Neuronal stem cell (in vitro differentiated cells): ENCODE data around the gene CGB5. TPM values are rescaled to one million over a fixed set of nuclear protein-coding genes. Genes with fewer than 3 reads are reported as not detected.
"Not testable (repeated sequence)": the region's sequence is repeated elsewhere in the genome, so short reads cannot be mapped to it uniquely, and the experiment has no call there.

Experiments used
- DNase-seq: peaks from one replicate; pipeline ENCODE4 v3.0.0-alpha.2; 2013; ENCODE audit warnings: low spot score
- H2AFZ ChIP-seq: one replicate; pipeline ENCODE4 v1.6.1; 2013; ENCODE audit warnings: mild to moderate bottlenecking, low read length, inconsistent platforms
- H2AK5ac ChIP-seq: 2 replicates; pipeline ENCODE4 v1.6.1; 2013; ENCODE audit warnings: low read depth, mild to moderate bottlenecking, inconsistent platforms, low read length, moderate library complexity, mixed read lengths
- H2BK120ac ChIP-seq: 2 replicates; pipeline ENCODE4 v1.6.1; 2013; ENCODE audit warnings: low read depth, mild to moderate bottlenecking, inconsistent platforms, low read length, moderate library complexity, mixed read lengths
- H2BK12ac ChIP-seq: one replicate; pipeline ENCODE4 v1.6.1; 2013; ENCODE audit warnings: low read length, inconsistent platforms
- H2BK15ac ChIP-seq: 2 replicates; pipeline ENCODE4 v1.6.1; 2013; ENCODE audit warnings: mild to moderate bottlenecking, low read length, inconsistent platforms, mixed read lengths
- H2BK5ac ChIP-seq: one replicate; pipeline ENCODE4 v1.6.1; 2013; ENCODE audit warnings: inconsistent platforms, mild to moderate bottlenecking, low read length, moderate library complexity
- H3K14ac ChIP-seq: one replicate; pipeline ENCODE4 v1.6.1; 2013; ENCODE audit warnings: low read length, inconsistent platforms
- H3K18ac ChIP-seq: 2 replicates; pipeline ENCODE4 v1.6.1; 2013; ENCODE audit warnings: low read length, inconsistent platforms
- H3K23ac ChIP-seq: 2 replicates; pipeline ENCODE4 v1.6.1; 2013; ENCODE audit warnings: low read depth, mild to moderate bottlenecking, mixed read lengths, low read length, inconsistent platforms; ENCODE audit not compliant: poor library complexity
- H3K27ac ChIP-seq: replicated peaks from 3 replicates; pipeline ENCODE4 v1.5.1; 2013; ENCODE audit warnings: low read length, inconsistent platforms
- H3K27me3 ChIP-seq, 3 experiments: 2 replicates each; pipeline ENCODE4 v1.6.1; 2013; ENCODE audit warnings: low read length in 3 of 3, mild to moderate bottlenecking in 2 of 3, inconsistent platforms in 1 of 3, low read depth in 1 of 3, mixed read lengths in 1 of 3, moderate library complexity in 1 of 3; ENCODE audit not compliant: control insufficient read depth in 3 of 3, insufficient read depth in 3 of 3
- H3K36me3 ChIP-seq, 2 donors: replicated peaks in 1 of 2; 2 replicates each; pipeline ENCODE4 v1.6.1; 2013; ENCODE audit warnings: low read length in 2 of 2; ENCODE audit not compliant: control insufficient read depth in 2 of 2, insufficient read depth in 2 of 2
- H3K4ac ChIP-seq: 2 replicates; pipeline ENCODE4 v1.6.1; 2013; ENCODE audit warnings: inconsistent platforms, mild to moderate bottlenecking, low read length, moderate library complexity
- H3K4me1 ChIP-seq, 2 donors: 1 replicate in 1 of 2; 2 replicates in 1 of 2; pipeline ENCODE4 v1.6.1; 2013; ENCODE audit warnings: low read length in 2 of 2, low read depth in 1 of 2; ENCODE audit not compliant: control insufficient read depth in 2 of 2, insufficient read depth in 1 of 2
- H3K4me2 ChIP-seq: one replicate; pipeline ENCODE4 v1.6.1; 2013; ENCODE audit warnings: mild to moderate bottlenecking, low read length, inconsistent platforms; ENCODE audit not compliant: insufficient read depth, poor library complexity, severe bottlenecking
- H3K4me3 ChIP-seq, 2 donors: 2 replicates each; pipeline ENCODE4 v1.5.1; 2013; ENCODE audit warnings: low read length in 2 of 2, mild to moderate bottlenecking in 2 of 2, inconsistent platforms in 1 of 2, moderate library complexity in 1 of 2
- H3K79me1 ChIP-seq: one replicate; pipeline ENCODE4 v1.6.1; 2013; ENCODE audit warnings: low read depth, mild to moderate bottlenecking, inconsistent platforms, low read length, moderate library complexity
- H3K9ac ChIP-seq: one replicate; pipeline ENCODE4 v1.6.1; 2013; ENCODE audit warnings: mild to moderate bottlenecking, low read depth, low read length, inconsistent platforms; ENCODE audit not compliant: poor library complexity
- H3K9me3 ChIP-seq, 2 donors: replicated peaks in 1 of 2; 2 replicates each; pipeline versions ENCODE3 to v1.6.1; 2013; ENCODE audit warnings: low read length in 2 of 2, mild to moderate bottlenecking in 2 of 2, inconsistent platforms in 1 of 2, low read depth in 1 of 2, mixed read lengths in 1 of 2, moderate library complexity in 1 of 2; ENCODE audit not compliant: control insufficient read depth in 2 of 2, insufficient read depth in 1 of 2
- H4K8ac ChIP-seq: one replicate; pipeline ENCODE4 v1.6.1; 2013; ENCODE audit warnings: low read depth, mild to moderate bottlenecking, inconsistent platforms, low read length, moderate library complexity
- H4K91ac ChIP-seq: one replicate; pipeline ENCODE4 v1.6.1; 2013; ENCODE audit warnings: low read length, low read depth, mild to moderate bottlenecking, inconsistent platforms; ENCODE audit not compliant: poor library complexity
- WGBS, 2 donors: extraction: QIAGEN DNeasy Blood & Tissue Kit; methylation state at CpG; one replicate each; pipeline ENCODE4 v1.1.7; 2013; ENCODE audit warnings: missing lambda C conversion rate in 2 of 2, mixed read lengths in 1 of 2; ENCODE audit not compliant: insufficient read length in 2 of 2, insufficient replicate concordance in 1 of 2; ENCODE audit errors: extremely low coverage in 2 of 2; 5-methylcytosine and 5-hydroxymethylcytosine counted together
- polyA plus RNA-seq, 2 experiments: library from polyadenylated mRNA; stranded (reverse); fragments of 200-250 nt; gene quantifications; one replicate each; pipeline ENCODE4 v1.2.3, GENCODE V29; 2013

The CGB5 gene
- polyA plus RNA-seq (2013, experiment 1 of 2), result not detected
- not detected for polyA plus RNA-seq (2013, experiment 2 of 2)

DNA sequence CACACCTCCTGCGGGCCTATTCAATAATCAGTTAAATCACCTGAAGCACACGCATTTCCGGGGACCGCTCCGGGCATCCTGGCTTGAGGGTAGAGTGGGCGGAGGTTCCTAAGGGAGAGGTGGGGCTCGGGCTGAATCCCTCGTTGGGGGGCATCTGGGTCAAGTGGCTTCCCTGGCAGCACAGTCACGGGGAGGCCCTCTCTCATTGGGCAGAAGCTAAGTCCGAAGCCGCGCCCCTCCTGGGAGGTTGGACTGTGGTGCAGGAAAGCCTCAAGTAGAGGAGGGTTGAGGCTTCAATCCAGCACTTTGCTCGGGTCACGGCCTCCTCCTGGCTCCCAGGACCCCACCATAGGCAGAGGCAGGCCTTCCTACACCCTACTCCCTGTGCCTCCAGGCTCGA, at the start of gene CGB5:
CGB5 (plus strand) TSS at position 301 of the 400 bp plus-strand sequence. CDS start 362 bp downstream, outside the sequence.
- H3K4ac ChIP-seq, H3K4me2 ChIP-seq, H3K79me1 ChIP-seq, H2AFZ ChIP-seq, H4K91ac ChIP-seq, H3K9ac ChIP-seq, DNase-seq, H3K4me3 ChIP-seq, H3K36me3 ChIP-seq, H3K23ac ChIP-seq, H2BK12ac ChIP-seq, H3K27me3 ChIP-seq, H2BK15ac ChIP-seq, H3K27ac ChIP-seq, H2AK5ac ChIP-seq, H3K18ac ChIP-seq, H2BK5ac ChIP-seq, H2BK120ac ChIP-seq, H3K14ac ChIP-seq, H3K9me3 ChIP-seq, H3K4me1 ChIP-seq, H4K8ac ChIP-seq: not testable (repeated sequence)
- no CpG with 5 or more reads among the region's 15 CpGs for WGBS, 2 donors

- DNase-seq, result no peak
- H2BK15ac ChIP-seq, result no peak overlapping the region
- H2BK120ac ChIP-seq, result peak overlapping the region; percentile 7
- peak overlapping the region; percentile 60 to 91 for H3K4me3 ChIP-seq
- peaks cover 7 to 14% of the 10 kb centered on the region in 2 donors for H3K4me1 ChIP-seq
- no peak overlapping the region for H3K14ac ChIP-seq
- peak overlapping the region; percentile 51 for H2AFZ ChIP-seq
- H3K27ac ChIP-seq, result peak overlapping the region; percentile 51
- peaks cover 3 to 17% of the 10 kb centered on the region in 2 donors for H3K36me3 ChIP-seq
- H2BK12ac ChIP-seq, result no peak overlapping the region
- no CpG with 5 or more reads among the region's 13 CpGs for WGBS, 2 donors
- no peaks in the 10 kb centered on the region for H3K9me3 ChIP-seq
- H4K91ac ChIP-seq, result peak overlapping the region; percentile 88
- peak overlapping the region; percentile 73 for H3K18ac ChIP-seq
- H3K9ac ChIP-seq, result peak overlapping the region; percentile 88
- peaks cover 12% of the 10 kb centered on the region for H3K79me1 ChIP-seq
- peak overlapping the region; percentile 98 for H3K4me2 ChIP-seq
- no peaks in the 10 kb centered on the region for H3K27me3 ChIP-seq
- peak overlapping the region; percentile 46 for H3K23ac ChIP-seq
- H2AK5ac ChIP-seq, result no peak overlapping the region
- no peak overlapping the region for H2BK5ac ChIP-seq
- no peak overlapping the region for H3K4ac ChIP-seq
- H4K8ac ChIP-seq, result no peak overlapping the region
These were observed 49.6 kb upstream of the CGB5 start for GRCh38 chr19:48994035-48994386.

DNA sequence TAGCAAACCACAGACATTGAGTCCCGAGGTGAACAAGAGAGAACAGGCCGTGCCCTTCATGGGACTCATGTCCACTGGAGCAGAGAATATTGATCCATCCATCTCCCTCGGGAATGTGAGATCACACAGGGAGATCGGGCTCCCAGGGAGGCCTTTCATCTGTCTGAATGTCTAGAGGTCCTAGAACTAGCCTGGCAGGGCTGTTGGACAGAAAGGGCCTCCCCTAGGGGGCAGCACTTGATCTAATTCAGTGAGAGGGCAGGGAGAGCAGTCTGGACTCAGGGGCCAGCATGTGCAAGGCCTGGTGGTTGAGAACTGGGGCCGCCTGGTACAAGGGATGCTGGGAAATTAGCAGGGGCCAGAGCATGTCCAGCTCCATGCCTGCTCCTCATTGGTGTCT, 45.7 kb upstream of the CGB5 start:
- Histone ChIP-seq H3K27ac (no peak overlapping the region), H2BK12ac (no peak overlapping the region)

GRCh38 chr19:48999481-49000325, 43.9 kb upstream of the CGB5 start:
- Histone ChIP-seq H3K14ac (no peak overlapping the region), H2AK5ac (no peak overlapping the region), H3K4ac (no peak overlapping the region), H3K36me3 (peaks cover 13 to 34% of the 10 kb centered on the region in 2 donors), H3K27me3 (no peaks in the 10 kb centered on the region), H3K9ac (no peak overlapping the region), H3K4me2 (no peak overlapping the region), H3K18ac (no peak overlapping the region), H2BK12ac (no peak overlapping the region), H3K4me3 (no peak overlapping the region), H3K9me3 (no peaks in the 10 kb centered on the region), H2BK5ac (no peak overlapping the region), H2AFZ (no peak overlapping the region), H3K23ac (peak overlapping the region; percentile 8), H4K8ac (no peak overlapping the region), H3K27ac (no peak overlapping the region), H2BK120ac (no peak overlapping the region), H3K4me1 (peaks cover 2 to 4% of the 10 kb centered on the region in 2 donors), H4K91ac (no peak overlapping the region), H2BK15ac (no peak overlapping the region), H3K79me1 (peaks cover 2% of the 10 kb centered on the region)
- peak; percentile 65 for DNase-seq
- no CpG with 5 or more reads among the region's 16 CpGs for WGBS, 2 donors

More for the DNA sequence above, 45.7 kb upstream of the CGB5 start:
- H3K4me2 ChIP-seq, result no peak overlapping the region
- no peak overlapping the region for H2AK5ac ChIP-seq
- no peak overlapping the region for H3K18ac ChIP-seq
- no peak overlapping the region for H4K91ac ChIP-seq
- H3K4me3 ChIP-seq, result no peak overlapping the region
- peaks cover 4% of the 10 kb centered on the region for H3K79me1 ChIP-seq
- peak; percentile 43 for DNase-seq
- H2BK15ac ChIP-seq, result no peak overlapping the region
- no peaks in the 10 kb centered on the region for H3K27me3 ChIP-seq
- no peak overlapping the region for H2BK5ac ChIP-seq
- H3K36me3 ChIP-seq, result peaks cover 1 to 16% of the 10 kb centered on the region in 2 donors
- H2BK120ac ChIP-seq, result no peak overlapping the region
- H3K9me3 ChIP-seq, result no peaks in the 10 kb centered on the region
- H2AFZ ChIP-seq, result no peak overlapping the region
- no peak overlapping the region for H3K4ac ChIP-seq
- no peak overlapping the region for H3K14ac ChIP-seq
- no CpG with 5 or more reads among the region's 5 CpGs for WGBS, 2 donors
- H3K9ac ChIP-seq, result no peak overlapping the region
- no peak overlapping the region for H4K8ac ChIP-seq
- H3K23ac ChIP-seq, result no peak overlapping the region
- peaks cover 2 to 8% of the 10 kb centered on the region in 2 donors for H3K4me1 ChIP-seq
